HepG2 (cell line): Measurements from ENCODE around the gene TAF6L. TPM values are rescaled to one million over a fixed set of nuclear protein-coding genes. Genes with fewer than 3 reads are reported as not detected.

Experiments
- BATF2 ChIP-seq: sonication (generic); formaldehyde crosslinking; IDR thresholded peaks from 2 replicates; pipeline ENCODE4 v1.8.0; 2022; ENCODE audit warnings: mild to moderate bottlenecking, missing genetic modification reagents, moderate library complexity
- FOXM1 ChIP-seq: sonication (generic); formaldehyde crosslinking; IDR thresholded peaks from 2 replicates; pipeline ENCODE4 v1.5.0; 2020; ENCODE audit warnings: missing genetic modification reagents
- HMGXB3 ChIP-seq: sonication (generic); formaldehyde crosslinking; IDR thresholded peaks from 2 replicates; pipeline ENCODE4 v1.4.0; 2020; ENCODE audit warnings: missing genetic modification reagents, borderline replicate concordance
- JUN ChIP-seq: sonication (generic); formaldehyde crosslinking; IDR thresholded peaks from 2 replicates; pipeline ENCODE4 v1.4.0; 2020; ENCODE audit warnings: mild to moderate bottlenecking, missing genetic modification reagents
- KAT7 ChIP-seq: IDR thresholded peaks from 2 replicates; pipeline ENCODE4 v1.6.1; 2018; ENCODE audit warnings: borderline replicate concordance, missing compliant biosample characterization
- MYPOP ChIP-seq: sonication (generic); formaldehyde crosslinking; IDR thresholded peaks from 2 replicates; pipeline ENCODE4 v1.8.1; 2023; ENCODE audit warnings: mild to moderate bottlenecking, moderate library complexity, missing genetic modification reagents
- NR0B2 ChIP-seq: sonication (generic); formaldehyde crosslinking; IDR thresholded peaks from 2 replicates; pipeline ENCODE4 v1.4.0; 2020; ENCODE audit warnings: mild to moderate bottlenecking, missing genetic modification reagents
- PAWR ChIP-seq: sonication (generic); formaldehyde crosslinking; IDR thresholded peaks from 2 replicates; pipeline ENCODE4 v1.4.0; 2020; ENCODE audit warnings: missing genetic modification reagents, mild to moderate bottlenecking, borderline replicate concordance
- SETDB1 ChIP-seq: sonication (generic); formaldehyde crosslinking; IDR thresholded peaks from 2 replicates; pipeline ENCODE4 v1.5.1; 2020; ENCODE audit warnings: missing genetic modification reagents, mild to moderate bottlenecking, borderline replicate concordance
- SRSF4 ChIP-seq: fragments of 200-400 bp; formaldehyde crosslinking; IDR thresholded peaks from one replicate; pipeline ENCODE4 v1.6.1; 2018; ENCODE audit warnings: mild to moderate bottlenecking, low read depth, low read length, moderate library complexity; ENCODE audit not compliant: poor library complexity, severe bottlenecking
- USF2 ChIP-seq, 2 experiments: sonication (generic) in 1 of 2; formaldehyde crosslinking in 1 of 2; IDR thresholded peaks; 2 replicates each; pipeline versions ENCODE4 v1.5.1 to v1.6.1; 2011 to 2020; ENCODE audit warnings: borderline replicate concordance in 1 of 2, low read depth in 1 of 2, low read length in 1 of 2, mild to moderate bottlenecking in 1 of 2, missing genetic modification reagents in 1 of 2, moderate library complexity in 1 of 2
- ZKSCAN5 ChIP-seq: sonication (generic); formaldehyde crosslinking; IDR thresholded peaks from 2 replicates; pipeline ENCODE4 v1.5.1; 2020; ENCODE audit warnings: mild to moderate bottlenecking, missing genetic modification reagents
- ZNF614 ChIP-seq: IDR thresholded peaks from 2 replicates; pipeline ENCODE4 v1.6.1; 2018; ENCODE audit warnings: missing biosample characterization, missing genetic modification reagents, inconsistent platforms, borderline replicate concordance
- ZNF629 ChIP-seq: sonication (generic); formaldehyde crosslinking; conservative IDR thresholded peaks from 2 replicates; pipeline ENCODE4 v1.5.0; 2020; ENCODE audit warnings: missing genetic modification reagents
- ZNF674 ChIP-seq: sonication (generic); formaldehyde crosslinking; IDR thresholded peaks from 2 replicates; pipeline ENCODE4 v1.5.0; 2020; ENCODE audit warnings: low read depth, mild to moderate bottlenecking, missing genetic modification reagents
- ZNF740 ChIP-seq: sonication (generic); formaldehyde crosslinking; IDR thresholded peaks from 2 replicates; pipeline ENCODE4 v1.4.0; 2020; ENCODE audit warnings: missing genetic modification reagents
- ZNF788 ChIP-seq: sonication (generic); formaldehyde crosslinking; IDR thresholded peaks from 2 replicates; pipeline ENCODE4 v1.5.0; 2020; ENCODE audit warnings: mild to moderate bottlenecking, missing genetic modification reagents, borderline replicate concordance
- ZNF792 ChIP-seq: IDR thresholded peaks from 2 replicates; pipeline ENCODE4 v1.6.1; 2016
- ZNF850 ChIP-seq: sonication (generic); formaldehyde crosslinking; conservative IDR thresholded peaks from 2 replicates; pipeline ENCODE4 v1.9.0; 2021; ENCODE audit warnings: mild to moderate bottlenecking, missing genetic modification reagents
- polyA plus RNA-seq, 8 experiments: library from polyadenylated mRNA; depleted of rRNA in 3 of 8; stranded (reverse) in 7 of 8; unstranded in 1 of 8; fragments of >200 nt; fragmentation: Illumina TruSeq in 4 of 8; extraction: Trizol in 4 of 8; gene quantifications; 2 replicates each; pipeline versions ENCODE4 v1.2.1 to v1.2.3, GENCODE V29; 2011 to 2016; ENCODE audit warnings: low read depth in 4 of 8, missing spikeins in 1 of 8, mixed read lengths in 1 of 8; ENCODE audit not compliant: insufficient read depth in 1 of 8
- total RNA-seq, 5 experiments: library from RNA; depleted of rRNA; stranded (reverse); fragments of >200 nt; fragmentation: Illumina TruSeq; extraction: Trizol; gene quantifications; 2 replicates each; pipeline ENCODE4 v1.2.3, GENCODE V29; 2016; ENCODE audit warnings: low read depth in 1 of 5

Gene TAF6L
- total and polyA plus RNA-seq, 2 of the 13 experiments (the other 11 are each of a cell fraction or from before 2014, with no cell fraction given) = 12.6 to 19.4 TPM

- no peak for TF ChIP-seq PAWR (CRISPR knock-in tag)
- no peak for TF ChIP-seq ZNF850
- peak; percentile 91 for TF ChIP-seq ZNF614 (CRISPR knock-in tag)
- TF ChIP-seq ZNF629 = no peak
- peak; percentile 71 for TF ChIP-seq MYPOP (CRISPR knock-in tag)
- no peak for TF ChIP-seq ZNF740 (CRISPR knock-in tag)
- peak; percentile 76; the same call in 1 of the 2 replicates for TF ChIP-seq FOXM1 (CRISPR knock-in tag)
- no peak for TF ChIP-seq USF2 (IDR thresholded peaks at IDR 0.05; ENCODE audit: low read depth, low read length)
- TF ChIP-seq USF2 (CRISPR knock-in tag; IDR thresholded peaks at IDR 0.05; ENCODE audit: borderline replicate concordance) = no peak; the same call in 1 of the 2 replicates
- peak; percentile 78; the same call in 1 of the 2 replicates for TF ChIP-seq HMGXB3
- TF ChIP-seq ZNF792 = peak; percentile 93
- TF ChIP-seq SETDB1 = no peak
- TF ChIP-seq ZNF674 = no peak
- TF ChIP-seq NR0B2 (CRISPR knock-in tag) = peak; percentile 88; the same call in 1 of the 2 replicates
- peak; percentile 93 for TF ChIP-seq ZNF788 (CRISPR knock-in tag)
- TF ChIP-seq JUN (CRISPR knock-in tag) = peak; percentile 76
- no peak for TF ChIP-seq SRSF4
- TF ChIP-seq BATF2 = no peak
- TF ChIP-seq ZKSCAN5 (CRISPR knock-in tag) = peak; percentile 61; the same call in 1 of the 2 replicates
- TF ChIP-seq KAT7 = peak; percentile 66; the same call in 1 of the 2 replicates
Measured at GRCh38 chr11:62805076-62805892, 34.1 kb downstream of the TAF6L start, which contains the start of gene NXF1 (continued).
